HepG2 (cell line): Measurements from ENCODE around the gene ROMO1. TPM values are rescaled to one million over a fixed set of nuclear protein-coding genes. Genes with fewer than 3 reads are reported as not detected.

ENCODE experiments used
- ARID3A ChIP-seq: IDR thresholded peaks from 2 replicates; pipeline ENCODE4 v1.6.1; 2012; ENCODE audit warnings: low read depth, low read length, improper control_type of control experiment
- HOMEZ ChIP-seq: IDR thresholded peaks from 2 replicates; pipeline ENCODE4 v1.6.1; 2016; ENCODE audit warnings: low read depth
- MAFF ChIP-seq: IDR thresholded peaks from 2 replicates; pipeline ENCODE4 v1.6.1; 2011; ENCODE audit warnings: low read depth, low read length, improper control_type of control experiment
- MAFK ChIP-seq, 2 experiments: IDR thresholded peaks in 1 of 2; conservative IDR thresholded peaks in 1 of 2; 2 replicates each; pipeline ENCODE4 v1.6.1; 2011; ENCODE audit warnings: improper control_type of control experiment in 2 of 2, low read length in 2 of 2
- PAF1 ChIP-seq: IDR thresholded peaks from 2 replicates; pipeline ENCODE4 v1.6.1; 2016; ENCODE audit warnings: missing genetic modification reagents, missing compliant biosample characterization
- PCBP2 ChIP-seq: fragments of 200-400 bp; formaldehyde crosslinking; optimal IDR thresholded peaks from 2 replicates; pipeline ENCODE3; 2018; ENCODE audit warnings: low read length, low read depth; ENCODE audit not compliant: poor library complexity, severe bottlenecking
- POLR2G ChIP-seq: fragments of 200-400 bp; formaldehyde crosslinking; IDR thresholded peaks from 2 replicates; pipeline ENCODE4 v1.6.1; 2018; ENCODE audit warnings: mild to moderate bottlenecking, low read depth, low read length, moderate library complexity
- PRPF4 ChIP-seq: fragments of 200-400 bp; formaldehyde crosslinking; IDR thresholded peaks from 2 replicates; pipeline ENCODE4 v1.6.1; 2016; ENCODE audit warnings: low read length, low read depth; ENCODE audit not compliant: poor library complexity, severe bottlenecking
- SMAD3 ChIP-seq: sonication (generic); formaldehyde crosslinking; IDR thresholded peaks from 2 replicates; pipeline ENCODE4 v1.4.0; 2020; ENCODE audit warnings: missing genetic modification reagents
- SOX13 ChIP-seq, 3 experiments: fragments of 450-650 bp in 1 of 3; sonication (generic) in 1 of 3; formaldehyde crosslinking in 1 of 3; IDR thresholded peaks in 2 of 3; conservative IDR thresholded peaks in 1 of 3; 2 replicates each; pipeline versions ENCODE4 v1.5.0 to v1.6.1; 2016 to 2020; ENCODE audit warnings: antibody characterized with exemption in 1 of 3, mild to moderate bottlenecking in 1 of 3, missing compliant biosample characterization in 1 of 3, missing genetic modification reagents in 1 of 3, moderate library complexity in 1 of 3
- TEAD2 ChIP-seq: sonication (generic); formaldehyde crosslinking; IDR thresholded peaks from 2 replicates; pipeline ENCODE4 v1.9.0; 2021; ENCODE audit warnings: missing genetic modification reagents
- TRAFD1 ChIP-seq: sonication (generic); formaldehyde crosslinking; IDR thresholded peaks from 2 replicates; pipeline ENCODE4 v1.5.1; 2020; ENCODE audit warnings: missing genetic modification reagents, mild to moderate bottlenecking, borderline replicate concordance
- ZBTB4 ChIP-seq: sonication (generic); formaldehyde crosslinking; IDR thresholded peaks from 2 replicates; pipeline ENCODE4 v1.4.0; 2020; ENCODE audit warnings: missing genetic modification reagents, mild to moderate bottlenecking, borderline replicate concordance
- ZNF18 ChIP-seq: sonication (generic); formaldehyde crosslinking; IDR thresholded peaks from 2 replicates; pipeline ENCODE4 v1.8.0; 2022; ENCODE audit warnings: mild to moderate bottlenecking, missing genetic modification reagents; ENCODE audit not compliant: insufficient replicate concordance
- ZNF292 ChIP-seq: sonication (generic); formaldehyde crosslinking; IDR thresholded peaks from 2 replicates; pipeline ENCODE4 v1.8.1; 2022; ENCODE audit warnings: mild to moderate bottlenecking, low read depth, missing genetic modification reagents, borderline replicate concordance
- ZNF451 ChIP-seq: sonication (generic); formaldehyde crosslinking; IDR thresholded peaks from 2 replicates; pipeline ENCODE4 v1.5.0; 2020; ENCODE audit warnings: mild to moderate bottlenecking, missing genetic modification reagents
- ZNF850 ChIP-seq: sonication (generic); formaldehyde crosslinking; conservative IDR thresholded peaks from 2 replicates; pipeline ENCODE4 v1.9.0; 2021; ENCODE audit warnings: mild to moderate bottlenecking, missing genetic modification reagents
- polyA plus RNA-seq, 8 experiments: library from polyadenylated mRNA; depleted of rRNA in 3 of 8; stranded (reverse) in 7 of 8; unstranded in 1 of 8; fragments of >200 nt; fragmentation: Illumina TruSeq in 4 of 8; extraction: Trizol in 4 of 8; gene quantifications; 2 replicates each; pipeline versions ENCODE4 v1.2.1 to v1.2.3, GENCODE V29; 2011 to 2016; ENCODE audit warnings: low read depth in 4 of 8, missing spikeins in 1 of 8, mixed read lengths in 1 of 8; ENCODE audit not compliant: insufficient read depth in 1 of 8
- total RNA-seq, 5 experiments: library from RNA; depleted of rRNA; stranded (reverse); fragments of >200 nt; fragmentation: Illumina TruSeq; extraction: Trizol; gene quantifications; 2 replicates each; pipeline ENCODE4 v1.2.3, GENCODE V29; 2016; ENCODE audit warnings: low read depth in 1 of 5

ROMO1 gene
- total and polyA plus RNA-seq, 2 of the 13 experiments (the other 11 are each of a cell fraction or from before 2014, with no cell fraction given) = 636 to 755 TPM

GRCh38 chr20:35724321-35725230 is 25.4 kb downstream of the ROMO1 start (continued):
- no peak for TF ChIP-seq HOMEZ (CRISPR knock-in tag)
- no peak for TF ChIP-seq TRAFD1 (CRISPR knock-in tag)
- TF ChIP-seq ZNF850 (CRISPR knock-in tag) = no peak
- peak; percentile 12 for TF ChIP-seq ZNF18
- peak; percentile 80 to 81 for TF ChIP-seq MAFK (conservative IDR thresholded peaks at IDR 0.05 in 1 of 2, IDR thresholded peaks at IDR 0.05 in 1 of 2; ENCODE audit: low read length in 2 of 2)
- peak; percentile 69 for TF ChIP-seq MAFF
- TF ChIP-seq ZBTB4 (CRISPR knock-in tag) = no peak
- TF ChIP-seq POLR2G = peak; percentile 26
- no peak for TF ChIP-seq PCBP2
- TF ChIP-seq ZNF451 (CRISPR knock-in tag) = no peak
- no peak for TF ChIP-seq ZNF292 (CRISPR knock-in tag)
- peak; percentile 76; the same call in 1 of the 2 replicates for TF ChIP-seq PAF1 (CRISPR knock-in tag)
- no peak for TF ChIP-seq TEAD2
- TF ChIP-seq SOX13 (IDR thresholded peaks at IDR 0.05) = no peak
- no peak for TF ChIP-seq SOX13 (CRISPR knock-in tag; conservative IDR thresholded peaks at IDR 0.05 in 1 of 2, IDR thresholded peaks at IDR 0.05 in 1 of 2)
- TF ChIP-seq SMAD3 (CRISPR knock-in tag) = no peak
- peak; percentile 54 for TF ChIP-seq PRPF4
- no peak for TF ChIP-seq ARID3A
